Activated T-helper 1 cell treated with anti-CD3 and anti-CD28 coated beads, Interleukin-12 subunit alpha, Interleukin-12 subunit beta, Interleukin-2, Interleukin-4 antibody, amounts not matched to agents 30 ng/mL and 10 ng/mL and 1 ng/mL, durations not matched to agents 14 hours and 24 hours and 36 hours (primary cell): ENCODE measurements around the gene SFMBT1. TPM values are rescaled to one million over a fixed set of nuclear protein-coding genes. Genes with fewer than 3 reads are reported as not detected.
"Not testable (repeated sequence)": the region's sequence is repeated elsewhere in the genome, so short reads cannot be mapped to it uniquely, and the experiment has no call there.

ENCODE experiments used
- DNase-seq: peaks from one replicate; pipeline ENCODE4 v3.0.0; 2021; ENCODE audit warnings: low spot score
- H3K27ac Mint-ChIP-seq: one replicate; pipeline ENCODE4 v1.8.0; 2021; ENCODE audit warnings: mild to moderate bottlenecking, mixed read lengths
- H3K27me3 Mint-ChIP-seq: one replicate; pipeline ENCODE4 v1.8.0; 2022; ENCODE audit warnings: mild to moderate bottlenecking, moderate library complexity, mixed read lengths; ENCODE audit not compliant: insufficient read depth
- H3K36me3 Mint-ChIP-seq: one replicate; pipeline ENCODE4 v1.8.0; 2021; ENCODE audit warnings: low read depth, mixed read lengths
- H3K4me1 Mint-ChIP-seq: one replicate; pipeline ENCODE4 v1.8.0; 2021; ENCODE audit warnings: low read depth, mixed read lengths
- H3K4me3 Mint-ChIP-seq: one replicate; pipeline ENCODE4 v1.8.0; 2021; ENCODE audit warnings: mild to moderate bottlenecking, moderate library complexity, mixed read lengths
- H3K9me3 Mint-ChIP-seq: one replicate; pipeline ENCODE4 v1.8.0; 2021; ENCODE audit warnings: mixed read lengths
- intact Hi-C: fragments of 100-400 bp; cut with micrococcal nuclease; formaldehyde crosslinking; loops from one replicate; pipeline ENCODE4 v1.15.1; 2024
- total RNA-seq: library from RNA; stranded (reverse); gene quantifications from 2 replicates; pipeline ENCODE4 v1.2.3, GENCODE V29; 2022

Gene SFMBT1
- total RNA-seq, 1 donor from 2014 or later: 28.4 TPM

- Mint-ChIP-seq H3K36me3 (no peaks in the 10 kb centered on the region), H3K9me3 (no peaks in the 10 kb centered on the region), H3K4me1 (peaks cover 13% of the 10 kb centered on the region), H3K27ac (no peak overlapping the region), H3K4me3 (no peak overlapping the region), H3K27me3 (peaks cover 18% of the 10 kb centered on the region)
- no peak for DNase-seq
- intact Hi-C loops: no loop called here
Observed at GRCh38 chr3:53067567-53067966, 21.7 kb upstream of the SFMBT1 start.

- H3K4me1 Mint-ChIP-seq: peaks cover 5% of the 10 kb centered on the region
- no peaks in the 10 kb centered on the region for H3K36me3 Mint-ChIP-seq
- DNase-seq: no peak
- intact Hi-C loops: no loop called here
- peaks cover 26% of the 10 kb centered on the region for H3K27me3 Mint-ChIP-seq
- H3K9me3 Mint-ChIP-seq: no peaks in the 10 kb centered on the region
- no peak overlapping the region for H3K4me3 Mint-ChIP-seq
- H3K27ac Mint-ChIP-seq: peak overlapping the region; percentile 12
Observed at GRCh38 chr3:53065841-53066480, 20.1 kb upstream of the SFMBT1 start.

DNA sequence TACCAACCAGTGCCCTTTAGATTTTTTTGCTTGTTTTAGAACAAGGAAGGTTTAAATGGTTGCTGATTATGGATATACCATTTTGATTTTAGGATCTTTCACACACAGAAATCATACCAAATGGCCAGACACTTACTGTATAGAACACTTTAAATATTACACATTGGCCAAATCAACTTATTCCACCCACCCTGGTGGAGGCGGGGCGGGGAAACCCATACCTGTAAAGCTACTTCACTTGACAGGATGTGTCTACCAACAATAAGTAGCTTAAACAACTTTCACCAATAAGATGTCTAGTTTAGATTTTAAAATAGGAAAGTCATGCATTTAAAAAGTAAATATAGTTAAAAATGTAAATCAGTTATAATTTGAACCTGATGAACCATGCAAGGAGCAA lies 17.0 kb upstream of the SFMBT1 start:
- no peak overlapping the region for H3K27ac Mint-ChIP-seq
- DNase-seq: no peak
- intact Hi-C loops: no loop called here
- no peak overlapping the region for H3K4me3 Mint-ChIP-seq
- peaks cover 33% of the 10 kb centered on the region for H3K27me3 Mint-ChIP-seq
- H3K4me1 Mint-ChIP-seq: peaks cover 5% of the 10 kb centered on the region
- H3K36me3 Mint-ChIP-seq: no peaks in the 10 kb centered on the region
- no peaks in the 10 kb centered on the region for H3K9me3 Mint-ChIP-seq

- no peak for DNase-seq
- intact Hi-C loops: no loop called here
- H3K27ac Mint-ChIP-seq: no peak overlapping the region
Observed at GRCh38 chr3:53056442-53056841, 10.6 kb upstream of the SFMBT1 start.

GRCh38 chr3:53054233-53054632 lies 8.4 kb upstream of the SFMBT1 start:
- H3K36me3 Mint-ChIP-seq, H3K4me3 Mint-ChIP-seq, H3K9me3 Mint-ChIP-seq, H3K27ac Mint-ChIP-seq, H3K4me1 Mint-ChIP-seq, DNase-seq, intact Hi-C loops: not testable (repeated sequence)
- H3K27me3 Mint-ChIP-seq: peaks cover 13% of the 10 kb centered on the region

More at GRCh38 chr3:53056442-53056841, 10.6 kb upstream of the SFMBT1 start:
- Mint-ChIP-seq H3K9me3 (no peaks in the 10 kb centered on the region), H3K27me3 (peaks cover 15% of the 10 kb centered on the region), H3K36me3 (no peaks in the 10 kb centered on the region), H3K4me3 (no peak overlapping the region), H3K4me1 (no peaks in the 10 kb centered on the region)

DNA sequence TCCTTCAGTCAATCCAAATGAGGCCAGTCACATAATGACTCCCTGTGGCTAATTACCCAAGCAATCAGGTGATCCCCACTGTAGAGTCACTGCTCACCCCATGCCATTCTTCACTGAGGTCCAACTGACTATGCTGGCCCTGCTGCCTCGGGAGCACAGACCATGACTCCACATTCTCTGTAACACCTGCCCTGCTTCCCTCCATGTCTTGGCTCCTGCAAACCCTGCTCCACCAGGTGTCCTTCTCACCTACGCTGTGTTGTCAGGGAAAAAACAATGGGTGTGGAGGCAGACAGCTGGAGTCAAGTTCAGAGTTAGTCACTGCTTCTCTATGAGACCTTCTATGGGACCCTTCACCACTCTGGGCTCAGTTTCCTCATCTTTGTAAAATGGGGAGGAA lies 6.1 kb upstream of the SFMBT1 start:
- H3K4me3 Mint-ChIP-seq: no peak overlapping the region
- H3K9me3 Mint-ChIP-seq: no peaks in the 10 kb centered on the region
- intact Hi-C loops: no loop called here
- H3K4me1 Mint-ChIP-seq: peaks cover 6% of the 10 kb centered on the region
- H3K27me3 Mint-ChIP-seq: peaks cover 20% of the 10 kb centered on the region
- H3K27ac Mint-ChIP-seq: no peak overlapping the region
- no peak for DNase-seq
- no peaks in the 10 kb centered on the region for H3K36me3 Mint-ChIP-seq

- intact Hi-C loops: loop anchor here (10.0 kb wide), 1 partner anchor 205 kb away; the partner anchor contains the start of gene TKT
- Mint-ChIP-seq H3K27ac (no peak overlapping the region), H3K4me3 (no peak overlapping the region), H3K27me3 (peaks cover 20% of the 10 kb centered on the region), H3K4me1 (peaks cover 8% of the 10 kb centered on the region), H3K9me3 (no peaks in the 10 kb centered on the region), H3K36me3 (no peaks in the 10 kb centered on the region)
- no peak for DNase-seq
Observed at GRCh38 chr3:53049987-53050386, 4.1 kb upstream of the SFMBT1 start.

- Mint-ChIP-seq H3K27me3 (peaks cover 22% of the 10 kb centered on the region), H3K9me3 (no peaks in the 10 kb centered on the region), H3K4me1 (peaks cover 38% of the 10 kb centered on the region), H3K36me3 (peaks cover 8% of the 10 kb centered on the region), H3K27ac (peak overlapping the region; percentile 91), H3K4me3 (peak overlapping the region; percentile 88)
- peak; percentile 51 for DNase-seq
- intact Hi-C loops: loop anchor here (1.0 to 10.0 kb wide), 5 partner anchors 27 to 510 kb away; partner anchors contain the start of genes STIMATE, TKT and UQCC5
Observed at GRCh38 chr3:53046171-53047170, 598 bp upstream of the SFMBT1 start.

DNA sequence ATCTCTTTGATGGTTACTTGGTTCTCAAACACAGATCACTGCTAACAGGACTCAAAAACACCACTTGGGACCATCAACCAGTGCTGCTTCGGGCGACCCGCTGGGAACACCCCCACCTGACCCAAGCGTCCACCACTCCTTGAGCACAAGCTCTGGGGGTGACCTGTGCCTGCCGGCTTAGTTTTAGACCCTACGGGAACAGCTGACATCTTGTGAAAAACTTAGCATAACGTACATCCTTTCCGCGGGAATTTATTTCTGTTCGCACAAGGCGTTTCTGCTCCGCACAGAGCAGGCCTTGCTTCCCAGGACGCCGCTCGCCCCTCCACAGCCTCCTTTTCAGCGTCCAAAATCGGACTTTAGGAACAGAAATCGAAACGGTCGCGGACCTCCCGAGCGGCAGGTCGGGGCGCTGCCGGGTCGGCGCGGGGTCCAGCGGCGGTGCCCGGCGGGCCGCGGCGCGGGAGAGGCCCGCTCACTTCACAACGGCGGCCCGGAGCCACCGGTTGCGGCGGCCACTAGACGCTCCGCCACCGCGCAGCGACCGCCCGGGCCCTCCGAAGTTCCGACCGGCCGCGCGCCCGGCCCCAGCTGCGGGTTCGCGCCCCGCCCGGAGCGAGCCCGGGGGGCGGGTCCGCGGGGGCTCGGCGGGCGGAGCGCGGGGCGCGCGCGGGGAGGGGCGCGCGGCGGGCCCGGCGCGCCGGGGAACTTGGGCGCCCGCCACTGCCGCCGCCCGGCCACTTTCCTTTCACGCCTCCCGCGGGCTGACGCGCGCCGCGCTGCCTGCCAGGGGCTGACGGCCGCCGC lies 959 bp downstream of the SFMBT1 start:
- Mint-ChIP-seq H3K36me3 (peaks cover 11% of the 10 kb centered on the region), H3K27me3 (peaks cover 20% of the 10 kb centered on the region), H3K4me1 (peaks cover 46% of the 10 kb centered on the region), H3K4me3 (peak overlapping the region; percentile 95), H3K27ac (peak overlapping the region; percentile 90), H3K9me3 (no peaks in the 10 kb centered on the region)
- DNase-seq: peak; percentile 46
- intact Hi-C loops: loop anchor here (1.0 to 10.0 kb wide), 5 partner anchors 26 to 359 kb away; partner anchors contain the start of genes GNL3, NEK4 and TKT

DNA sequence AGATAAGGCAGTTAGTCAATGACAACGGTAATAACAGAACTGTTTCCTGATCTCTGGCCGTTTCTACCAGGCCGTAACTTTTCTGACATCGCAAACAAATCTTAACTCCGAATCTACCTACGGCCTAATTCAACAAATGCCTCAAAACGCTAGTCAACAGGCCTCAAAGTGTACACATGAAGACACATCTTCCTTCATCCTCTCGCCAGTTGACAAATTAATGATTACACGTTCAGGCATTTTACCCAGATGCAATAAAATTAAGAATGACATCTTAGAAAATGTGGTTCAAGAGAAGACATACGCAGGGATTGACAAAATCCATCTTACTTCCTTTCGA lies 1.5 kb downstream of the SFMBT1 start:
- intact Hi-C loops: loop anchor here (1.0 to 10.0 kb wide), 5 partner anchors 25 to 358 kb away; partner anchors contain the start of genes GNL3, NEK4 and TKT
- Mint-ChIP-seq H3K4me1 (peaks cover 48% of the 10 kb centered on the region), H3K27me3 (peaks cover 15% of the 10 kb centered on the region), H3K4me3 (peak overlapping the region; percentile 95), H3K27ac (peak overlapping the region; percentile 90), H3K36me3 (peaks cover 11% of the 10 kb centered on the region), H3K9me3 (no peaks in the 10 kb centered on the region)
- DNase-seq: no peak

GRCh38 chr3:53043738-53044137 lies 2.1 kb downstream of the SFMBT1 start:
- Mint-ChIP-seq H3K27me3 (peaks cover 12% of the 10 kb centered on the region), H3K4me1 (peaks cover 54% of the 10 kb centered on the region), H3K36me3 (peaks cover 11% of the 10 kb centered on the region), H3K4me3 (peak overlapping the region; percentile 95), H3K9me3 (no peaks in the 10 kb centered on the region), H3K27ac (peak overlapping the region; percentile 90)
- intact Hi-C loops: loop anchor here (1.0 to 10.0 kb wide), 6 partner anchors 24 to 357 kb away; partner anchors contain the start of genes GNL3, NEK4 and TKT
- no peak for DNase-seq

- Mint-ChIP-seq H3K36me3 (peaks cover 11% of the 10 kb centered on the region), H3K4me1 (peaks cover 62% of the 10 kb centered on the region), H3K27ac (peak overlapping the region; percentile 26), H3K4me3 (peak overlapping the region; percentile 31), H3K27me3 (peaks cover 4% of the 10 kb centered on the region), H3K9me3 (no peaks in the 10 kb centered on the region)
- intact Hi-C loops: loop anchor here (1.0 to 10.0 kb wide), 3 partner anchors 59 to 270 kb away; partner anchors contain the start of genes NEK4 and TKT
- DNase-seq: no peak
Observed at GRCh38 chr3:53042651-53043050, 3.2 kb downstream of the SFMBT1 start.
